EL (cell line): ENCODE results near the gene NFASC.

ENCODE experiments used
- DNase-seq: peaks from one replicate; pipeline ENCODE4 v3.0.0-alpha.2; 2016

Gene NFASC

DNA sequence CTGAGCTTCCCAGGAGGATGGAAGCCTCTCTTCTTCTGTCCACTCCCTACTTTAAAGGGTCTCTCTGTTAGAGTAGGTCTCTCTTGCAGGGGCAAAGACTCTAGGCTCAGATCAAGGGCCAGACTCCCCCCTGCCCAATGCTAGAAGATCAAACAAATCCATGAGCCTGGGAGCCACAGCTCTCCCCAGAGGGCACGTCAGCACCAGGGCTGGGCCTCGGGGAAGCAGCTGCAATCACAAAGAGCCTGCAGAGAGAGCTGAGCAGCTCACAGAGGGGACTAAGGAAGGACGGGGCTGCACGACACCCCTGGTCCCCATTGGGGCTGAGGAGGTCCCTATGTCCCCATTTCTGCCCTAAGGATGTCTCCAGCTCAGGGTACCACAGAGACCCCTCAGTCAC, 176.2 kb downstream of the NFASC start:
- DNase-seq, result no peak

DNA sequence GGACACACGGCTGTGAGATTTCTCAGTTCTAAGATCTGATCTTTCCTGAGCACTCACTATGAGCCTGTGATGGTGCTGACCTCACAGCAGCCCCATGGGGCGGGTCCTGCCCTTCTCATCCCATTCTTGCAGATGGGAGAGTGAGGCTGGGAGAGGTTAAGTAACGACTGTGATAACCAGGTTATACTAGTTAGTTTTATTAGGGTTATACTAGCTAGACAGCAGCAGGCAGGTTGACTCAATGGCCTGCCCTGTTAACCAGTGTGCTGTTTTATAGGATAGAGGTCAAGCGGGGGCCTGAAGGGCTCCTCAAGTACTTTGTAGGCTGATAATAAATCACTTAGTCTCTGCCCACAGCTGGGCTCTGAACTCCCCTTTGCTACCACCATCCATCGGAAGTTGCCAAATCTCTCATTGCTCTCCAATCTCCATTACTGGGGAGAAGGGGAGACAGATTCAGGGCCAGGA, 177.1 kb downstream of the NFASC start:
- no peak for DNase-seq

DNA sequence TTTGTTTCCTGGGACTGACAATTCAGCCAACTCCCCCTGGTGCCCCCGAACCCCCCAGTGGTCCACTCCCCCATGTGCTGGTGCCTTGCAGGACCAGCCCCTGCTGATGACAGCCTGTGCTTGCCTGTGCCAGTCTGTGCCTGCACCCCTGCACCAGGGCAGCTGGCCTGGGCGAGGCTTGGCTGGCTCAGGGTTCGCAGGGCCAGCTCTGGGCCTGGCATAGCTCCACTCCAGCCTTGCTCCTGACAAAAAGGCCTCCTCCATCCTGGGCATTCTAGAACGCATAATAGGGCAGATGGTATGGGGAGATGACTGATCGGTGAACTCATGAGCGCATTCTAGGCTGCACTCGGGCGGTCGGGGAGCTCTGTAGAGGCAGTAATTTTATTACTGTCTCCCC, 177.7 kb downstream of the NFASC start:
- no peak for DNase-seq

DNA sequence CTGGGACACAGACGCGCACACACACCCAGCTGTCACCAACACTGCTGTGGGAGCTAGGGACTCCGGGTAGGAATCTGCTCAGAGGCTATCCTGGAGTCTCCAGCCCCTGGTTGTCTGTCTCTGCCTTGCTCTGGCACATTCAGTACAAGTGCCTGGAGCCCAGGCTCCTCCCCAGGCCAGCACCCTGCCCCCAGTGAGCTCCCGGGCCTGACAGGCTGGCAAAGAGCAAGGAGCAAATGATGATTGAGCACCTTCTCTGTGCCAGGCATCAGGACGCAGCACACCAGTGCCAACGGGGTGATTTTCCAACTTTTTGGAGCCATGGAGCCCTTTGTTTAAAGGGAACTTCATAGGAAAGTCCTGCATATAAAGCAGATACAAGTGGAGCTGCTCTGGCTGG, 178.8 kb downstream of the NFASC start:
- no peak for DNase-seq

DNA sequence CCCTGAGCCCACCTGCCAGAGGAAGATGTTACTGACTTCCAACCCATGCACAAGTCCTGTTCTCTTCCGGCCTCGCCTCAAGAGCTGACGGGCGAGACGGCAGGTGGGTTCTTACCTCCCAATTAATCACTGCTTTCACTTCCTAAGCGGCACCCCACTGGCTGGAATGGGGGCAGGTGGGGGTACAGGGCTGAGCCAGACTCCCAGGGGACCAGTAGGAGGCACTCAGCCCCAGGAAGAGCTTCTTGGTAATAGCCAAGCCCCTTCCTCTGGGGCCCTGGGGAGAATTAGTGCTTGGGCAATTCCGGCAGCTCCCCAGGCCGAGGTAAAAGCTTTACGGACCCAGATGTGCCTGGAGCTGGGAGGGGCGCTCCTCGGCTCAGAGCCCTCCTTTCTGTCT, 182.0 kb downstream of the NFASC start:
- no peak for DNase-seq

DNA sequence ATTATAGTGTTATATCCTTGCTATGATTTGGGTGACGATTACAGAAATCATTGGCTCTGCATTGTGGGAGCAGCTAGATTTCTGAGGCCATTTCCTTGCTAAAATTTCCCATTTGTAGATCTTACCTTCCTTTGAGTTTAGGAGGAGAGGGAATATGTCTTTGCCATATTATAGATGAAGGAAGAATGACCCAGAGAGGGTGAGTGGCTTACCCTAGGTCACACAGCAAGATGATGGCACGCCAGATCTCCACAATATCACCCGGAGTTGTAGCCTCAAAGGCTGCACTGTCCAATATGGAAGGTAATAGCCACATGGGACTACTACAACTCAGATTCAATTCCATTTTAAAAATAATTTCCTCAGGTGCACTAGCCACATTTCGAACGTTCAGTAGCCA, 182.6 kb downstream of the NFASC start:
- DNase-seq, result no peak

GRCh38 chr1:205054013-205054412, 183.4 kb downstream of the NFASC start:
- DNase-seq, result no peak

DNA sequence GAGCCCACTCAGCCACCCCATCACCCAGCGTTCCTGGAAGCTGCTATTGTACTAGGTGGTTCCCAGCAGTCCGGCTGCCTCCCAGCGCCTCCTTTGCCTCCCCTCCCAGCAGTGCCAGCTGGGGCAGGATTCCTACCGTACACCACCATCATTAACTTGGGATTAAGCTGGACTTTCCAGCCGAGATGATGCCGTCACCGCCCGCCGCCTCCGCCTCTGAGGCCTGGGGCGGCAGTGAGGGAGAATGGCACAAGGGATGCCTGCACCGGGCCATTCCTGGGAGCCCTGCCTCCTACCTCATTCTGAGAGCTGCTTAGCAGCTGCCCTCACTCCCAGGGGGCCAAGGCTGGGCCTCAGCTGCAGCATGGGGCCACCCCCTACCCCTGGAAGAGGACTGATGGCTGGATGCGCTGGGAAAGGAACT, 185.5 kb downstream of the NFASC start:
- DNase-seq, result no peak

DNA sequence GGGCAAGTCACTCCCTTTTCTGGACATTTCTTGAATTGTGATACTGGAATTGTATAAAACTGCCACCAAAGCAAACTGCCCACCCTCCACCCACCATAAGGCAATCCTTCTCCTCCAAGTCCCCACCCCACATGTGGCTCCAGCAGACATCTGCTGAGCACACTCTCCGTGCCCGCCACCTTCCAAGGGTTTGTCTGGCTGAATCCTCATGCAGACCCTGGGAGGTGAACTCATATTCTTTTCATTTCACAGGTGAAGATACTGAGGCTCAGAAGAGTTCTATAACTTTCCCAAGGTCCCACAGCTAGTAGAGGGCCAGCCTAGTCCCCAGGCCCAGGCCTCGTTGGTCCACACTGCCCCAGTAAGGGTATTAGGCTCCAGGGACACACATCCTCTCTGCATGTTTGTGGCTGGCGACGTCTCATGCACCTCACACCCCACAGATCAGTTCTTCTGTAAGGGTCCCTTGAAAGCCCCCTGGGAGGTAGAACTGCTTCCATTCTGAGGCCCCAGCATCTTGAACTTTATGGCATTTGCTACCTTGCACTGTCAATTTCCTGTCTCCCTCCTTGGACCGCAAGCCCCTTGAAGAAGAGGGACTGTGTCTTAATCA, 186.4 kb downstream of the NFASC start:
- DNase-seq, result no peak

DNA sequence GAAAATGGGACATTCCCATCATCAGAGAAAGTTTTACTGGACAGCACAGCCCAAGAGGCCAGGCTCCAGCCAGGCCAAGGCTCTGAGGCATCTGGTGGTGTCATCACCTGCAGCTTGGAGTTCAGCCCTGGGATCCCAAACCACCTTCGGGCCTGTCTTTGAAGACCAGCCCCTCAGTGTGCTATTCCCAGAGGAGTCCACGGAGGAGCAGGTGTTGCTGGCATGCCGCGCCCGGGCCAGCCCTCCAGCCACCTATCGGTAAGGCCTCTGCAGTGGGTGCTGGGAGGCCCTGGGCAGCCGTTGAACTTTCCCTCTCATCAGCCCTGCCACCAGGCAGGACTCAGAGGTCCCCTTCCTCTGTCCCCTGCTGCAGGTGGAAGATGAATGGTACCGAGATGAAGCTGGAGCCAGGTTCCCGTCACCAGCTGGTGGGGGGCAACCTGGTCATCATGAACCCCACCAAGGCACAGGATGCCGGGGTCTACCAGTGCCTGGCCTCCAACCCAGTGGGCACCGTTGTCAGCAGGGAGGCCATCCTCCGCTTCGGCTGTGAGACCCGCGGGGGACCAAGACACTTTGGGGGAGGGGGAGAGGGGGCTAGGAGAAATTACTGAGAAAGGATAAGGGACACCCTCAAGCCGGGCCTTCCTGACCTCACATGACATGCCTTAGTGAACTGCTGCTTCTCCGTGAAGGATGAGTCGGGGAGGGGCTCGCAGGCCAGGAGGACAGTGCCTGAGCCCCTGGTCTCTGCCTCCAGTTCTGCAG, 187.3 kb downstream of the NFASC start:
- DNase-seq, result no peak

GRCh38 chr1:205058853-205059252, 188.2 kb downstream of the NFASC start:
- no peak for DNase-seq

DNA sequence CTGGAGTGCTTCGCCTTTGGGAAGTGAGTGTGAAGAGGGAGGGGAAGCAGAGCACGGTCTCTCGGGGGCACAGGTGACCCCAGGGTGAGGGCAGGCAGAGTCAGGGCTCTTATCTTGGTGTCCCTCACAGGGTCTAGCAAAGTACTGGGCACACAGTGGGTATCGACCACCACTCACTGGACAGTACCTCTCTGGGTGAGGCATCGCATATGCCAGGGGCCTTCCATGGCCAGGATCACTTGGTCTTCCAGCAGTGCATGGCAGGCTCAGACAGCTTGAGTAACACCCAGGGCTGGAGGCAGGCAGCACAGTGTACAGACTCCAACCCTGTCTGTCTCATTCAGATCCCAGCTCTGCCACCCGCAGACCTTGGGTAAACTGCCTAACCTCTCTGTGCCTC, 189.0 kb downstream of the NFASC start:
- no peak for DNase-seq

- DNase-seq, result no peak
These were observed 190.1 kb downstream of the NFASC start for GRCh38 chr1:205060746-205061145.

- no peak for DNase-seq
These were observed 190.6 kb downstream of the NFASC start for GRCh38 chr1:205061227-205061626.

DNA sequence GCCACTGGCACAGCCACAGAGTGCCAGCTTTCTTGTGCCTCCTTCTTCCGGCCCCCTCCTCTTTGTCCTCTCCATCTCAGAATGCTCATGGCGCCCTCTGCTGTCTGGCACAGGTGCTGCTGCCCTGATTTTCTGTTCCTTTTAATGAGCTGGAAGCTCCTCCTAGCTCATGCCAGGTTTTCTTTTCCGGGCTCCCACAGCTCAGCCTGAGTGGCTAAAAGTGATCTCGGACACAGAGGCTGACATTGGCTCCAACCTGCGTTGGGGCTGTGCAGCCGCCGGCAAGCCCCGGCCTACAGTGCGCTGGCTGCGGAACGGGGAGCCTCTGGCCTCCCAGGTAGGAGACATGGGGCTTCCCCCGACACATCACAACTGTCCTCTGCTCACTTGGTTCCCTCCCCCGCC, 191.0 kb downstream of the NFASC start:
- peak; percentile 71 for DNase-seq

DNA sequence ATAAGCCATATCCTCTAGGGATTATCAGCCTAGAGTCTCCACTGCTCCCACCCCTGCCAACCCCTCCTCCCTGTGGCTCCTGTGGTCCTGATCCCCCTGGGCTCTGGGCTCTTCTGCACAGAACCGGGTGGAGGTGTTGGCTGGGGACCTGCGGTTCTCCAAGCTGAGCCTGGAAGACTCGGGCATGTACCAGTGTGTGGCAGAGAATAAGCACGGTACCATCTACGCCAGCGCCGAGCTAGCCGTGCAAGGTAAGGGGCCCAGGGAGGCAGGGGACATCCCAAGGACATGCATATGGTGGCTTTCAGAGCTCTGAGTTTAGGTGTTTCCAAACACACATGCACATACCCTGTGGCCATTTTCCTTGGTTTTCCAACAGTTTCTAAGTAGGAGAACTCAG, 191.7 kb downstream of the NFASC start:
- DNase-seq, result no peak

- DNase-seq, result no peak
These were observed 192.2 kb downstream of the NFASC start for GRCh38 chr1:205062895-205063294.

DNA sequence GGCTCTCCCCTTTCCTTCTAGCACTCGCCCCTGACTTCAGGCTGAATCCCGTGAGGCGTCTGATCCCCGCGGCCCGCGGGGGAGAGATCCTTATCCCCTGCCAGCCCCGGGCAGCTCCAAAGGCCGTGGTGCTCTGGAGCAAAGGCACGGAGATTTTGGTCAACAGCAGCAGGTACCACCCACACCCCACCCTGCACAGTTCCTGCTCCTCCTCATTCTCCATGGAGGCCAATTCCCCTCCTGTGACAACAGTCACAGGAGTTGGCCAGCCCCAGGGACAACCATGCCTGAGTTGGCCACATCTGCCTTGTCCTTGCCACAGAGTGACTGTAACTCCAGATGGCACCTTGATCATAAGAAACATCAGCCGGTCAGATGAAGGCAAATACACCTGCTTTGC, 193.6 kb downstream of the NFASC start:
- no peak for DNase-seq

DNA sequence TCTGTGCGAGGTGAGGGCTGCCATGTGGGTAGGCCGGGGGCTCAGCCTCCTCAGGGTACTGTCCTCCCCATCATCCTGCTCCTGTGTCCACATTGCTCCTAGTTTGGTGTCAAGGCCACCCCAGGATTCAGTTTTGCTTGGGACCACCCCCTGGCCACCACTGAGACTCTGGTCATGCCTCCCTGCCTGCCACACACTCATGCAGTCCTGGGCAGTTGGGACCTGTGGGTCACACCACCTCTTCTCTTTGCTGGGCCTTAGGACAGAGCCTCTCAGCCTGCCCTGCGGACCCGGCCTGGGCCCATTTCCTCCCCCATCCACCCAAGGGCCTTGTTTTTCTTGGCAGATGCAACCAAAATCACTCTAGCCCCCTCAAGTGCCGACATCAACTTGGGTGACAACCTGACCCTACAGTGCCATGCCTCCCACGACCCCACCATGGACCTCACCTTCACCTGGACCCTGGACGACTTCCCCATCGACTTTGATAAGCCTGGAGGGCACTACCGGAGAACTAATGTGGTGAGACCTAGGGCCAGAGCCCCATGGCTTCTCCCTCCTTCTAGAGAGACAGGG, 194.2 kb downstream of the NFASC start:
- no peak for DNase-seq

- DNase-seq, result no peak
These were observed 195.0 kb downstream of the NFASC start for GRCh38 chr1:205065666-205066065.

DNA sequence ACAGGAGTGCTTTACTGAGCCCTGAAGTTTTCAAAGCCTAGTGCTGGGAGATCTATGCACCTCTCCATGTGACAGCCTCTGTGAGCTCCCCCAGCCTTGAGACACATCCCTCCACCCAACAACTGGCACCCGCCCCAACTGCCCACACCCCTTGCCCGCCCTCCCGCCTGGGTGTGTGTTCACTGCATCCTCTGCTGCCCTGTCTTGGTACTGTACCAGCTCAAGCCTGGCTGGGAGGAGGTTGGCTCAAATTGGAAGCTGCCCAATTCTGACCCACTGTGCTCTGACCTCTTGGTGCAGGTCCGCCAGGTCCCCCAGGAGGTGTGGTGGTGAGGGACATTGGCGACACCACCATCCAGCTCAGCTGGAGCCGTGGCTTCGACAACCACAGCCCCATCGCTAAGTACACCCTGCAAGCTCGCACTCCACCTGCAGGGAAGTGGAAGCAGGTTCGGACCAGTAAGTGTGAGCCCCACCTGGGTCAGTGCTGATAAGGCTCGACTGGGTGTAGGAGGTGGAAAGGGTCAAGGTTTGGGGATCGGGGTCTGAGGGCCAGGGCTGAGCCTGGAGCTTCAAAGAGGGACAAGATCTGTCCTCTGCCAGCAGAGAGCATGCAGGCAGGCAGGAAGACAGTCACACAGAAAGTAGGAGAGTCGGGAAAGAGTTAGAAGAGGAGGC, 195.6 kb downstream of the NFASC start:
- DNase-seq, result no peak

DNA sequence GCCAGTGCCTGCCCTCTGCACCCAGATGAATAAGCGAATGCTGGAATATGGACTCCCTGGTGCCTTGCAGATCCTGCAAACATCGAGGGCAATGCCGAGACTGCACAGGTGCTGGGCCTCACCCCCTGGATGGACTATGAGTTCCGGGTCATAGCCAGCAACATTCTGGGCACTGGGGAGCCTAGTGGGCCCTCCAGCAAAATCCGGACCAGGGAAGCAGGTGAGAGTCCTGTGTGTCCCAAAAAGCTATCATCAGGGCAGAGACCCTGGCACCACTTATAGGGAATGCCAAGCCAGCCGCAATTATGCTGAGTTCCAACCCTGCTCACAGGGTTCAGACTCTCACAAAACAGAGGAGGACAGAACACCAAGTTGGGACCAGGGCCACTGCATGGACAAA, 196.4 kb downstream of the NFASC start:
- DNase-seq, result no peak

- no peak for DNase-seq
These were observed 197.3 kb downstream of the NFASC start for GRCh38 chr1:205068001-205068400.
